VCaP (cell line): ENCODE results near the gene SLC45A1.
A peak's percentile ranks its signal among the peaks of the same experiment; 100 is the strongest.

Experiments used
- H3K27ac ChIP-seq: fragments of 450-650 bp; 2 replicates; pipeline ENCODE4 v1.5.1; 2017
- TF ChIP-seq, protein P1 (sequence below): fragments of 450-650 bp; conservative IDR thresholded peaks from 2 replicates; pipeline ENCODE4 v1.5.1; 2017; ENCODE audit warnings: mild to moderate bottlenecking, moderate library complexity

The SLC45A1 gene

DNA sequence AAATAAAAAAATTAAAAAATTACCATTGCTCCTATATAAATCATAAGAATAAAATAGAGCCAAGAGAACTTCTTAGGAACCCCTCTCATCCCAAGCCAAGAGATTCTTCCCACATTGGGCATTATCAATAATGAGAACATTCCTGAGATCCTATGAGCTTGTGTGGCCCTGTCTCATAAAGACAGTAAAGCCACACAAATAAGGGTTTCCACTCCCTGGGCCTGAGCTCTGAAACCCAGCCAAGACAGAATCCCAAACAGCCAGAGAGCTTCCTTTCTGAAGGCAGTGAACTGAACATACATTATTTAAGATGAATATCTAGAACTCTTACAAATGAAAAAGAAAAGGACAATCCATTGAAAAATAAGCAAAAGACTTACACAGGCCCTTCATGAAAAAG is 68.3 kb downstream of the SLC45A1 start:
- H3K27ac ChIP-seq = peak overlapping the region; percentile 56
- TF ChIP-seq, protein P1, sequence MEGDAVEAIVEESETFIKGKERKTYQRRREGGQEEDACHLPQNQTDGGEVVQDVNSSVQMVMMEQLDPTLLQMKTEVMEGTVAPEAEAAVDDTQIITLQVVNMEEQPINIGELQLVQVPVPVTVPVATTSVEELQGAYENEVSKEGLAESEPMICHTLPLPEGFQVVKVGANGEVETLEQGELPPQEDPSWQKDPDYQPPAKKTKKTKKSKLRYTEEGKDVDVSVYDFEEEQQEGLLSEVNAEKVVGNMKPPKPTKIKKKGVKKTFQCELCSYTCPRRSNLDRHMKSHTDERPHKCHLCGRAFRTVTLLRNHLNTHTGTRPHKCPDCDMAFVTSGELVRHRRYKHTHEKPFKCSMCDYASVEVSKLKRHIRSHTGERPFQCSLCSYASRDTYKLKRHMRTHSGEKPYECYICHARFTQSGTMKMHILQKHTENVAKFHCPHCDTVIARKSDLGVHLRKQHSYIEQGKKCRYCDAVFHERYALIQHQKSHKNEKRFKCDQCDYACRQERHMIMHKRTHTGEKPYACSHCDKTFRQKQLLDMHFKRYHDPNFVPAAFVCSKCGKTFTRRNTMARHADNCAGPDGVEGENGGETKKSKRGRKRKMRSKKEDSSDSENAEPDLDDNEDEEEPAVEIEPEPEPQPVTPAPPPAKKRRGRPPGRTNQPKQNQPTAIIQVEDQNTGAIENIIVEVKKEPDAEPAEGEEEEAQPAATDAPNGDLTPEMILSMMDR = no peak

DNA sequence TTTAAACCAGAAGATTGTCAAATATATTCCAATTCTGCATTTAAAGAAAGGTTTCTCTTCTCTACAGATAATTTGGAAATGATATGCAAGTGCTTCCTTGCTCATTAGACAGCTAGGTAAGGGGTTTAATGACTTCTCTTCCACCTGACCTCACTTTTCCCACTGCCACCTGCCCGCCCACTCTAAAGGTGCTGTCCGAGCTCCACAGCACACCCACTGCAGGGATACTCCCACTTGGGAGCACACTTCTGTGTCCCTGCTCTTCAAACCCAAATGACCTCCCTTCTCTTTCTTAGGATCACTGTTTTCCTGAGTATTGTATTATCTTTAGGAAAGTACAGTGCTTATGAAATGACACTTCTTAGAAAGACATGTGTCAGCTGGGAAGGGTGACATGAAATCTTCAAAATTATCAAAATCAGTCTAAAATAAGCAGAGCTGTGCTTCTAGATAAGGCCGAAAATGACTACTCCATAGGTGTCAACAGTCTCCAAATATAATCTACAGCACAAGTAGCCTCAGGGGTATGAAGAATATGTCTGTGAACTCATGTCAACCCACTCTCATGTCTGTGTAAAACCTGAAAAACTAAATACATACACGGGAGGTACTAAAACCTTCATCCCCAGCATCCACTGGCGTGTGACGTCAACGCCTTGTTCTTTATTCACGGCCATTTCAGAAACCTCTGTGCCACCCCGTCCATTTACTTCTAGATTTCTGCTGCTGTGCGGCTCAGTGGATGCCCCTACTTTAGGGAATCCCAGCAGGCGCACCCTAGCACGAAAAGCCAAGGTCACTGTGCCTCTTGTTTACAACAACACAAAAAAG is 71.0 kb downstream of the SLC45A1 start:
- H3K27ac ChIP-seq = peak overlapping the region; percentile 56
- TF ChIP-seq, protein P1 = no peak

DNA sequence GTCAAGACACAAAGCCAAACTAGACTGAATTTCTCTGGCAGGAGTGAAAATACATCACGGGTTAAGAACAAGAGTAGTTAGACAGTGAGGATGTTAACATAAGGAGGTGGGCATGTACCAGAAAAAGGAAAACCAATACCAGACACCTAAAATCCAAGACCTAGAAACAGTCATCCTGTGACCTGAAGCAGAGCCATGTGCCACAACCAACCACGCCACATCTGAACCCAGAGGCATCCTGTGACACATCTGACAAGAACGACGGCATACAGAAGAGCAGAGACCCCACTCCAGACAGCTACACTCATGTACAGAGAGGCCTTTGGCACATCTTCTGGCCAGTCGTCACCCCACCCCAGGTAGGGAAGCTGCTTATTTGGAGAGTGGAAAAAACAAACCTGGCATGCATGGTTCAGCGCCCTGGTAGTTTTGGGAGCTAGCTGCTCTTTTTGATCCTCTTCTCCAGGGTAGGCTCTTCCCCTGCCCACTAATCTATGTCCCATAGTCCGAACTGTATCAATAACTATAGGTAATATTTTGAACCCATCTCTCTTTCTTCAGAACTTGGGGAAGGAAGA is 72.1 kb downstream of the SLC45A1 start:
- TF ChIP-seq, protein P1 = no peak
- peak overlapping the region; percentile 56; the same call in 1 of the 2 replicates for H3K27ac ChIP-seq

DNA sequence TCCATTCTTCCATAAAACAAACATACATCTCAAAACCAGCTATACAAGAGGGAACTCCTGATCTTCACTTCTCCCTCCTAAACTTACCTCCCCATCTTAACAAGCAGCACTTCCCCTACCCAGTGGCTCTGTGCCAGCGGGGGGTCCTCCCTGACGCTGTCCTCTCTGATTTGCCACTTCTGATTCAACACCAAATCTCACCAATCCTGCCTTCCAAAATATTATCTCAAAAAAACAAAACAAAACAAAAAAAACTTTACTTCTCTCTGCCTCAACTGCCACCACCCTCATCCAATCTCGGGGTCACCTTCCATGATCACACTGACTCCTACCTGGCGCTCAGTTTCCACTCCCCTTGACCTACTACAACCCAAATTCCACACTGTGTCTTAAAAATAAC is 72.8 kb downstream of the SLC45A1 start:
- TF ChIP-seq, protein P1 = no peak
- peak overlapping the region; percentile 56 for H3K27ac ChIP-seq

DNA sequence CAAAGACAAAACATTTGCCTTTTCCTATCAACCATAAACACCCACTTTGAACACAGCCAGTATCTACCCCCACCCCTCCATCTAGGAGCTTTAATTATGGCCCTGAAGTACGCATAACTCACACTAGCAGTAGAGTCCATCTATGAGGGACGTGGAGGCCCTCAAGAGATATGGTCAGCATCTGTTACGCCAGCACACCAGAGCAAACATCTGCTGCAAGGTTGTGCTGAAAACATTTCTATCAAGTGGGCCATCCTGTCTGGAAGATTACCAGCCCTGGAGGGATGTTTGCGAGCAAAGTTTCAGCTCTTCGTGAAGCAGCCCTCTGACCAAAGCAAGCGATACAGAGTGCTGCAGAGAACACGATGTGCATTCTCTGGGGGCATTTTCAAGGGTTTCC is 74.6 kb downstream of the SLC45A1 start:
- TF ChIP-seq, protein P1 = no peak
- H3K27ac ChIP-seq = no peak overlapping the region; the same call in 1 of the 2 replicates
